IgD-negative memory B cell (primary cell): ENCODE measurements around the gene CCR6. TPM values are rescaled to one million over a fixed set of nuclear protein-coding genes. Genes with fewer than 3 reads are reported as not detected.
"Not testable (repeated sequence)": the region's sequence is repeated elsewhere in the genome, so short reads cannot be mapped to it uniquely, and the experiment has no call there.

ENCODE experiments used
- H3K27ac Mint-ChIP-seq, 3 donors: one replicate each; pipeline ENCODE4 v1.8.0; 2020 to 2022; ENCODE audit warnings: mild to moderate bottlenecking in 3 of 3, mixed read lengths in 3 of 3, moderate library complexity in 1 of 3
- H3K27me3 Mint-ChIP-seq: one replicate; pipeline ENCODE4 v1.8.0; 2021; ENCODE audit warnings: mixed read lengths
- H3K36me3 Mint-ChIP-seq: one replicate; pipeline ENCODE4 v1.8.0; 2020; ENCODE audit warnings: mild to moderate bottlenecking, mixed read lengths
- H3K4me1 Mint-ChIP-seq, 3 donors: one replicate each; pipeline ENCODE4 v1.8.0; 2020 to 2022; ENCODE audit warnings: mixed read lengths in 3 of 3, mild to moderate bottlenecking in 1 of 3
- H3K4me3 Mint-ChIP-seq, 4 donors: one replicate each; pipeline ENCODE4 v1.8.0; 2020 to 2022; ENCODE audit warnings: mild to moderate bottlenecking in 4 of 4, mixed read lengths in 4 of 4, moderate library complexity in 3 of 4
- H3K9me3 Mint-ChIP-seq, 3 donors: one replicate each; pipeline ENCODE4 v1.8.0; 2020 to 2021; ENCODE audit warnings: mixed read lengths in 3 of 3, mild to moderate bottlenecking in 1 of 3
- polyA plus RNA-seq: library from polyadenylated mRNA; unstranded; fragments of 300-500 nt; fragmentation: Illumina TruSeq; gene quantifications from one replicate; pipeline ENCODE4 v1.2.3, GENCODE V29; 2021

Gene CCR6
- polyA plus RNA-seq, 1 donor from 2014 or later = 79.3 TPM

GRCh38 chr6:167150941-167151549, 28.1 kb downstream of the CCR6 start:
- Mint-ChIP-seq H3K36me3 (peaks cover 1% of the 10 kb centered on the region), H3K4me1 (peaks cover 28 to 39% (median 37%) of the 10 kb centered on the region in 3 donors), H3K27me3 (no peaks in the 10 kb centered on the region), H3K4me3 (peak overlapping the region; percentile 64 to 96 (median 80)), H3K9me3 (no peaks in the 10 kb centered on the region), H3K27ac (peak overlapping the region; percentile 84 to 96 (median 96))

GRCh38 chr6:167151648-167152047, 28.8 kb downstream of the CCR6 start:
- Mint-ChIP-seq H3K9me3 (no peaks in the 10 kb centered on the region), H3K27ac (peak overlapping the region; percentile 84 to 96 (median 96)), H3K4me3 (peak overlapping the region; percentile 64 to 96 (median 80)), H3K36me3 (peaks cover 1% of the 10 kb centered on the region), H3K4me1 (peaks cover 28 to 39% (median 34%) of the 10 kb centered on the region in 3 donors), H3K27me3 (no peaks in the 10 kb centered on the region)

- H3K9me3 Mint-ChIP-seq = no peaks in the 10 kb centered on the region
- peak overlapping the region; percentile 84 to 96 (median 96) for H3K27ac Mint-ChIP-seq
- H3K4me1 Mint-ChIP-seq = peaks cover 30 to 41% (median 36%) of the 10 kb centered on the region in 3 donors
These were observed 30.0 kb downstream of the CCR6 start for GRCh38 chr6:167152862-167153261.

GRCh38 chr6:167153521-167153959, 30.6 kb downstream of the CCR6 start:
- H3K4me1 Mint-ChIP-seq = peaks cover 33 to 46% (median 42%) of the 10 kb centered on the region in 3 donors
- H3K36me3 Mint-ChIP-seq = peaks cover 1% of the 10 kb centered on the region
- H3K27ac Mint-ChIP-seq = peak overlapping the region; percentile 84 to 96 (median 96)
- H3K4me3 Mint-ChIP-seq = peak overlapping the region; percentile 75 to 96 (median 86)
- no peaks in the 10 kb centered on the region for H3K27me3 Mint-ChIP-seq
- H3K9me3 Mint-ChIP-seq = no peaks in the 10 kb centered on the region

More at GRCh38 chr6:167152862-167153261, 30.0 kb downstream of the CCR6 start:
- Mint-ChIP-seq H3K4me3 (peak overlapping the region; percentile 75 to 96 (median 86)), H3K36me3 (peaks cover 1% of the 10 kb centered on the region), H3K27me3 (no peaks in the 10 kb centered on the region)

GRCh38 chr6:167154291-167154690, 31.4 kb downstream of the CCR6 start:
- Mint-ChIP-seq H3K27me3 (no peaks in the 10 kb centered on the region), H3K4me1 (peaks cover 33 to 48% (median 43%) of the 10 kb centered on the region in 3 donors), H3K36me3 (peaks cover 1% of the 10 kb centered on the region), H3K27ac (peak overlapping the region; percentile 84 to 96 (median 96)), H3K9me3 (no peaks in the 10 kb centered on the region), H3K4me3 (peak overlapping the region; percentile 75 to 96 (median 86))

- peaks cover 33 to 48% (median 41%) of the 10 kb centered on the region in 3 donors for H3K4me1 Mint-ChIP-seq
- H3K27me3 Mint-ChIP-seq = no peaks in the 10 kb centered on the region
- H3K9me3 Mint-ChIP-seq = no peaks in the 10 kb centered on the region
- no peak overlapping the region for H3K27ac Mint-ChIP-seq
- no peaks in the 10 kb centered on the region for H3K36me3 Mint-ChIP-seq
- no peak overlapping the region for H3K4me3 Mint-ChIP-seq
These were observed 32.0 kb downstream of the CCR6 start for GRCh38 chr6:167154895-167155294.

GRCh38 chr6:167157414-167157813, 34.5 kb downstream of the CCR6 start:
- Mint-ChIP-seq H3K4me1 (peaks cover 24 to 28% (median 25%) of the 10 kb centered on the region in 3 donors), H3K27me3 (no peaks in the 10 kb centered on the region), H3K36me3 (no peaks in the 10 kb centered on the region), H3K27ac (peak overlapping the region in 2 of 3 donors; percentile 16 to 20), H3K9me3 (no peaks in the 10 kb centered on the region), H3K4me3 (peak overlapping the region in 1 of 4 donors; percentile 49)

GRCh38 chr6:167157863-167158262, 35.0 kb downstream of the CCR6 start, which contains the start of gene GPR31:
GPR31 (minus strand) TSS chr6:167157980; CDS start chr6:167157831, 149 bp downstream.
- Mint-ChIP-seq H3K4me3 (peak within 1 kb of the TSS in 3 of 4 donors; percentile 5 to 62 (median 49)), H3K27ac (peak within 1 kb of the TSS in 2 of 3 donors; percentile 16 to 20), H3K36me3 (no peaks in the 10 kb centered on the region), H3K9me3 (no peaks in the 10 kb centered on the region), H3K4me1 (peaks cover 20 to 23% (median 21%) of the 10 kb centered on the region in 3 donors), H3K27me3 (no peaks in the 10 kb centered on the region)

GRCh38 chr6:167161851-167162467, 39.1 kb downstream of the CCR6 start:
- no peak overlapping the region for H3K4me3 Mint-ChIP-seq
- no peak overlapping the region for H3K27ac Mint-ChIP-seq
- H3K4me1 Mint-ChIP-seq = peaks cover 6 to 11% (median 10%) of the 10 kb centered on the region in 3 donors
- no peaks in the 10 kb centered on the region for H3K9me3 Mint-ChIP-seq
- H3K36me3 Mint-ChIP-seq = no peaks in the 10 kb centered on the region
- H3K27me3 Mint-ChIP-seq = no peaks in the 10 kb centered on the region

- no peaks in the 10 kb centered on the region for H3K27me3 Mint-ChIP-seq
- H3K4me3 Mint-ChIP-seq = no peak overlapping the region
- peaks cover 6 to 11% (median 10%) of the 10 kb centered on the region in 3 donors for H3K4me1 Mint-ChIP-seq
- H3K27ac Mint-ChIP-seq = no peak overlapping the region
- H3K9me3 Mint-ChIP-seq = no peaks in the 10 kb centered on the region
- no peaks in the 10 kb centered on the region for H3K36me3 Mint-ChIP-seq
These were observed 39.7 kb downstream of the CCR6 start for GRCh38 chr6:167162591-167162990.

- no peaks in the 10 kb centered on the region for H3K36me3 Mint-ChIP-seq
- H3K4me3 Mint-ChIP-seq = no peak overlapping the region
- H3K27ac Mint-ChIP-seq = no peak overlapping the region
- no peaks in the 10 kb centered on the region for H3K9me3 Mint-ChIP-seq
- no peaks in the 10 kb centered on the region for H3K27me3 Mint-ChIP-seq
- H3K4me1 Mint-ChIP-seq = peaks cover 0 to 3% (median 1%) of the 10 kb centered on the region in 3 donors
These were observed 40.6 kb downstream of the CCR6 start for GRCh38 chr6:167163476-167164011.

- Mint-ChIP-seq H3K4me3 (no peak overlapping the region), H3K4me1 (peaks cover 0 to 1% (median 1%) of the 10 kb centered on the region in 3 donors), H3K27me3 (no peaks in the 10 kb centered on the region), H3K27ac (peak overlapping the region in 1 of 3 donors; percentile 10), H3K36me3 (no peaks in the 10 kb centered on the region), H3K9me3 (no peaks in the 10 kb centered on the region)
These were observed 41.4 kb downstream of the CCR6 start for GRCh38 chr6:167164261-167164660.

- peaks cover 3% of the 10 kb centered on the region for H3K27me3 Mint-ChIP-seq
- no peak overlapping the region for H3K27ac Mint-ChIP-seq
- H3K4me3 Mint-ChIP-seq = no peak overlapping the region
- H3K4me1 Mint-ChIP-seq = peaks cover 4% of the 10 kb centered on the region in 3 donors
- H3K9me3 Mint-ChIP-seq = peaks cover 0 to 2% (median 0%) of the 10 kb centered on the region in 3 donors
- H3K36me3 Mint-ChIP-seq = no peaks in the 10 kb centered on the region
These were observed 43.1 kb downstream of the CCR6 start for GRCh38 chr6:167165858-167166471.

GRCh38 chr6:167167699-167168098, 44.8 kb downstream of the CCR6 start:
- not testable (repeated sequence) for H3K27me3 Mint-ChIP-seq, H3K4me1 Mint-ChIP-seq, H3K9me3 Mint-ChIP-seq, H3K4me3 Mint-ChIP-seq, H3K36me3 Mint-ChIP-seq, H3K27ac Mint-ChIP-seq

GRCh38 chr6:167168296-167168695, 45.4 kb downstream of the CCR6 start:
- H3K4me1 Mint-ChIP-seq, H3K4me3 Mint-ChIP-seq, H3K27ac Mint-ChIP-seq, H3K9me3 Mint-ChIP-seq, H3K36me3 Mint-ChIP-seq: not testable (repeated sequence)
- H3K27me3 Mint-ChIP-seq = peaks cover 10% of the 10 kb centered on the region
